ENCODE measurements around the gene RHBDL1.

RHBDL1 gene

GRCh38 chr16:695355-696089 is 20.1 kb downstream of the RHBDL1 start:
- peak; percentile 66 for TF ChIP-seq TEAD4 (IDR thresholded peaks at IDR 0.05)
- peak; percentile 7; the same call in 1 of the 2 replicates for TF ChIP-seq RAD21 (IDR thresholded peaks at IDR 0.05; ENCODE audit: low read depth)
- TF ChIP-seq FOXM1 (IDR thresholded peaks at IDR 0.05; ENCODE audit: borderline replicate concordance, low read depth): no peak; the same call in 1 of the 2 replicates
- TF ChIP-seq MAX (IDR thresholded peaks at IDR 0.05): peak; percentile 99
- peak; percentile 62; the same call in 1 of the 2 replicates for TF ChIP-seq CEBPB (IDR thresholded peaks at IDR 0.05)
- peak; percentile 81 for TF ChIP-seq YY1 (IDR thresholded peaks at IDR 0.05; ENCODE audit: low read depth)
- no peak; the same call in 1 of the 2 replicates for TF ChIP-seq REST (IDR thresholded peaks at IDR 0.05; ENCODE audit: low read depth)
- peak; percentile 79 for TF ChIP-seq NFIC (IDR thresholded peaks at IDR 0.05)
- peak; percentile 92 for TF ChIP-seq USF1 (IDR thresholded peaks at IDR 0.05)
- TF ChIP-seq CREB1 (IDR thresholded peaks at IDR 0.05; ENCODE audit: low read depth): no peak; the same call in 1 of the 2 replicates
- peak; percentile 79 for TF ChIP-seq TCF12 (IDR thresholded peaks at IDR 0.05; ENCODE audit: low read depth)
- TF ChIP-seq ZBTB7A (IDR thresholded peaks at IDR 0.05; ENCODE audit: low read depth): no peak
- TF ChIP-seq EGR1 (IDR thresholded peaks at IDR 0.05): peak; percentile 48; the same call in 1 of the 2 replicates
- no peak for TF ChIP-seq TAF1 (IDR thresholded peaks at IDR 0.05; ENCODE audit: low read depth)
- TF ChIP-seq EP300 (IDR thresholded peaks at IDR 0.05; ENCODE audit: borderline replicate concordance): peak; percentile 53; the same call in 1 of the 2 replicates

GRCh38 chr16:698911-699671 is 23.6 kb downstream of the RHBDL1 start:
- TF ChIP-seq EGR1 (IDR thresholded peaks at IDR 0.05) (no peak), CREB1 (IDR thresholded peaks at IDR 0.05; ENCODE audit: low read depth) (no peak), MAX (IDR thresholded peaks at IDR 0.05) (no peak), ZBTB7A (IDR thresholded peaks at IDR 0.05; ENCODE audit: low read depth) (no peak), YY1 (IDR thresholded peaks at IDR 0.05; ENCODE audit: low read depth) (no peak), CEBPB (IDR thresholded peaks at IDR 0.05) (no peak), REST (IDR thresholded peaks at IDR 0.05; ENCODE audit: low read depth) (no peak), TAF1 (IDR thresholded peaks at IDR 0.05; ENCODE audit: low read depth) (no peak), EP300 (IDR thresholded peaks at IDR 0.05; ENCODE audit: borderline replicate concordance) (no peak), RAD21 (IDR thresholded peaks at IDR 0.05; ENCODE audit: low read depth) (no peak), NFIC (IDR thresholded peaks at IDR 0.05) (no peak), TEAD4 (IDR thresholded peaks at IDR 0.05) (no peak)

- TF ChIP-seq TAF1 (IDR thresholded peaks at IDR 0.05; ENCODE audit: low read depth) (no peak), MAX (IDR thresholded peaks at IDR 0.05) (peak; percentile 22; the same call in 1 of the 2 replicates), TEAD4 (IDR thresholded peaks at IDR 0.05) (no peak), REST (IDR thresholded peaks at IDR 0.05; ENCODE audit: low read depth) (peak; percentile 97), RAD21 (IDR thresholded peaks at IDR 0.05; ENCODE audit: low read depth) (no peak), ZBTB7A (IDR thresholded peaks at IDR 0.05; ENCODE audit: low read depth) (peak; percentile 61; the same call in 1 of the 2 replicates), EP300 (IDR thresholded peaks at IDR 0.05; ENCODE audit: borderline replicate concordance) (no peak), USF1 (IDR thresholded peaks at IDR 0.05) (no peak)
These were observed 25.5 kb downstream of the RHBDL1 start for GRCh38 chr16:700684-701584.

Measured in Ishikawa (cell line).